Ovary (tissue), 3 donors: Measurements from ENCODE around the gene MAN2A2.

Experiments used
- CTCF ChIP-seq, 3 donors: fragments of 450-650 bp in 2 of 3; fragments of 200-600 bp in 1 of 3; IDR thresholded peaks; one replicate each; pipeline versions ENCODE4 v1.5.1 to v1.8.0; 2016 to 2022; ENCODE audit warnings: antibody characterized with exemption in 3 of 3, mild to moderate bottlenecking in 1 of 3
- EP300 ChIP-seq: sonication (generic); formaldehyde crosslinking; IDR thresholded peaks from one replicate; pipeline ENCODE4 v1.6.1; 2017; ENCODE audit warnings: antibody characterized with exemption
- POLR2A ChIP-seq: fragments of 450-650 bp; IDR thresholded peaks from one replicate; pipeline ENCODE4 v1.6.1; 2017; ENCODE audit warnings: antibody characterized with exemption, mild to moderate bottlenecking, moderate library complexity
- donor health status: DM: no; HTN: no; CAD: no.

GRCh38 chr15:90866800-90867199 is 36.3 kb upstream of the MAN2A2 start:
- TF ChIP-seq CTCF (IDR thresholded peaks at IDR 0.05) (no peak), EP300 (no peak), POLR2A (no peak)
